Measurements from ENCODE around the gene BMPR2. TPM values are rescaled to one million over a fixed set of nuclear protein-coding genes. Genes with fewer than 3 reads are reported as not detected.

Gene BMPR2
- total RNA-seq, 1 experiment from 2014 or later: 10.0 TPM

DNA sequence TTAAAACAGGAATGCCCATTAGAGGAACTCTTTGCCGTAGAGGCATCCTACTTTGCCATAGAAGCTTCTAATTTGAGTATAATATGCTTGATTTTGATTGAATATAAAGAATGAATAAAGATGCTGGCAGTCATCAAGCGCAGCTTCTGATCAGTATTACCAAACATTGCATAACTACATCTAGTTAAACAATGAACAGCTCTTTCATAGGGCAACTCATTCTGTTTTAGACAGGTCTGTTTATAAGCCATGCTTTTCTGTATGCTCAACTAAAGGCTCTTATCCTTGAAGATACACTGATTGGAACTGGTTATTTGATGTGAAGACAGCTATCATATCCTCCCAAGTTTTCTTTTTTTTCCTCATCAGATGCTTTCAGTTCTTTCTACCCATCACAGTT, 136.0 kb downstream of the BMPR2 start:
- BruUV-seq (replicated peaks): no TSS peak
- Histone ChIP-seq H3K27me3 (ENCODE audit: low read length) (no peaks in the 10 kb centered on the region), H3K9ac (ENCODE audit: low read length) (no peak overlapping the region), H3K4me1 (ENCODE audit: insufficient read depth, low read length) (no peaks in the 10 kb centered on the region), H3F3A (ENCODE audit: low read length, unreplicated experiment) (no peaks in the 10 kb centered on the region), H3K9me3 (ENCODE audit: low read length) (no peaks in the 10 kb centered on the region), H3K27ac (ENCODE audit: low read length) (no peak overlapping the region), H4K20me1 (ENCODE audit: low read length) (no peaks in the 10 kb centered on the region), H3K9me2 (replicated peaks; ENCODE audit: low read length) (no peaks in the 10 kb centered on the region), H2AFZ (ENCODE audit: low read length) (no peak overlapping the region), H3K36me3 (ENCODE audit: low read depth, low read length) (no peaks in the 10 kb centered on the region), H3K4me3 (ENCODE audit: low read length) (no peak overlapping the region), H3K79me2 (ENCODE audit: low read length) (no peaks in the 10 kb centered on the region), H3K4me2 (ENCODE audit: low read length) (no peak overlapping the region)
- POLR2A ChIA-PET (ENCODE audit: unreplicated experiment): no interaction called here
- no peak for ATAC-seq
- no peak for TF ChIP-seq EZH2phosphoT487 (IDR thresholded peaks at IDR 0.05; ENCODE audit: borderline replicate concordance, low read length)
- TF ChIP-seq, protein P1, sequence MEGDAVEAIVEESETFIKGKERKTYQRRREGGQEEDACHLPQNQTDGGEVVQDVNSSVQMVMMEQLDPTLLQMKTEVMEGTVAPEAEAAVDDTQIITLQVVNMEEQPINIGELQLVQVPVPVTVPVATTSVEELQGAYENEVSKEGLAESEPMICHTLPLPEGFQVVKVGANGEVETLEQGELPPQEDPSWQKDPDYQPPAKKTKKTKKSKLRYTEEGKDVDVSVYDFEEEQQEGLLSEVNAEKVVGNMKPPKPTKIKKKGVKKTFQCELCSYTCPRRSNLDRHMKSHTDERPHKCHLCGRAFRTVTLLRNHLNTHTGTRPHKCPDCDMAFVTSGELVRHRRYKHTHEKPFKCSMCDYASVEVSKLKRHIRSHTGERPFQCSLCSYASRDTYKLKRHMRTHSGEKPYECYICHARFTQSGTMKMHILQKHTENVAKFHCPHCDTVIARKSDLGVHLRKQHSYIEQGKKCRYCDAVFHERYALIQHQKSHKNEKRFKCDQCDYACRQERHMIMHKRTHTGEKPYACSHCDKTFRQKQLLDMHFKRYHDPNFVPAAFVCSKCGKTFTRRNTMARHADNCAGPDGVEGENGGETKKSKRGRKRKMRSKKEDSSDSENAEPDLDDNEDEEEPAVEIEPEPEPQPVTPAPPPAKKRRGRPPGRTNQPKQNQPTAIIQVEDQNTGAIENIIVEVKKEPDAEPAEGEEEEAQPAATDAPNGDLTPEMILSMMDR (conservative IDR thresholded peaks at IDR 0.05; ENCODE audit: low read depth, low read length): no peak
- no peak for TF ChIP-seq EZH2 (IDR thresholded peaks at IDR 0.05; ENCODE audit: low read length, unreplicated experiment)
- intact Hi-C loops (cut with micrococcal nuclease): no loop called here
- CTCF ChIA-PET: no interaction called here
- DNase-seq: no peak

DNA sequence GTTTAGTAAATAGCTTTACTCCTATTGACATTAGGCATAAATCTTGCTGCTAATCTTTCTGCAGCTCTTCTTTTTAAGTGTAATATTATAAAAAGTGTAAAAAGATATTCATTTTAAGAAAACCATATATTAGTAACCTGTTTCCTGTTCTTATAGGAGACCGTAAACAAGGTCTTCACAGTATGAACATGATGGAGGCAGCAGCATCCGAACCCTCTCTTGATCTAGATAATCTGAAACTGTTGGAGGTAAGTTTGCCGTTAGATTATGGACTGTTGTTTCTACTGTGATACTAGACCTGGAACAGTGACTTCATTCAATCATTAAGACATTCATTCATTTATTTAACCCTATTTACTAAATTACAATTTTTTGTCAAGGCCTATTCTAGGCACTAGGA, 138.6 kb downstream of the BMPR2 start:
- no TSS peak for BruUV-seq (replicated peaks)
- TF ChIP-seq, protein P1 (conservative IDR thresholded peaks at IDR 0.05; ENCODE audit: low read depth, low read length): no peak
- TF ChIP-seq EZH2 (IDR thresholded peaks at IDR 0.05; ENCODE audit: low read length, unreplicated experiment) (no peak), EZH2phosphoT487 (IDR thresholded peaks at IDR 0.05; ENCODE audit: borderline replicate concordance, low read length) (no peak)

DNA sequence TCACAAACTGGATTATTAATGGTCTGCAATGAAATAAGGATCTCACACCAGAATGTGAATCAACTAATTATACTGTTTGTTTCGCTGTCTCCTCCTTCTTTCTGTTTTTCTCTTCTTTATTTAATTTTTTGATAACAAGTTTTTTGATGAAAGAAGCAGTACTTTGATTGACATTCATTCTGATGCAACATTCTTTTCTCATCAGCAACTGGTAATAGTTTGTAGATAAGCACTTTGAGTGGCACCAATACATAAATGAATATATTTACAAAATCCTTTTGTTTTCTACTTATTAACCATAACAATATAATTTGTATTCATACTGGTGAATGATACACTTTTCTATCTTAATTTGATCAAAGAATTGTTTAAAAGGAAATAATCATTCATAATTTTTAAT, 143.3 kb downstream of the BMPR2 start:
- ATAC-seq (no peak), DNase-seq (no peak)
- H3F3A ChIP-seq (ENCODE audit: low read length, unreplicated experiment): no peaks in the 10 kb centered on the region
- no peaks in the 10 kb centered on the region for H3K79me2 ChIP-seq (ENCODE audit: low read length)
- no peaks in the 10 kb centered on the region for H3K27me3 ChIP-seq (ENCODE audit: low read length)
- H3K27ac ChIP-seq (ENCODE audit: low read length): no peak overlapping the region
- no peaks in the 10 kb centered on the region for H3K4me1 ChIP-seq (ENCODE audit: insufficient read depth, low read length)
- H3K4me3 ChIP-seq (ENCODE audit: low read length): no peak overlapping the region
- ChIA-PET POLR2A (ENCODE audit: unreplicated experiment) (no interaction called here), CTCF (no interaction called here)
- H3K4me2 ChIP-seq (ENCODE audit: low read length): no peak overlapping the region
- no peaks in the 10 kb centered on the region for H3K36me3 ChIP-seq (ENCODE audit: low read depth, low read length)
- no TSS peak for BruUV-seq (replicated peaks)
- intact Hi-C loops (cut with micrococcal nuclease): no loop called here
- no peaks in the 10 kb centered on the region for H4K20me1 ChIP-seq (ENCODE audit: low read length)
- TF ChIP-seq EZH2phosphoT487 (IDR thresholded peaks at IDR 0.05; ENCODE audit: borderline replicate concordance, low read length): no peak
- no peak overlapping the region for H2AFZ ChIP-seq (ENCODE audit: low read length)
- H3K9ac ChIP-seq (ENCODE audit: low read length): no peak overlapping the region
- H3K9me2 ChIP-seq (replicated peaks; ENCODE audit: low read length): no peaks in the 10 kb centered on the region
- H3K9me3 ChIP-seq (ENCODE audit: low read length): no peaks in the 10 kb centered on the region

More for the DNA sequence above, 138.6 kb downstream of the BMPR2 start:
- ATAC-seq: no peak
- ChIA-PET CTCF (no interaction called here), POLR2A (ENCODE audit: unreplicated experiment) (no interaction called here)
- Histone ChIP-seq H3K79me2 (ENCODE audit: low read length) (no peaks in the 10 kb centered on the region), H3K4me2 (ENCODE audit: low read length) (no peak overlapping the region), H3F3A (ENCODE audit: low read length, unreplicated experiment) (no peaks in the 10 kb centered on the region), H3K4me3 (ENCODE audit: low read length) (no peak overlapping the region), H3K27ac (ENCODE audit: low read length) (no peak overlapping the region), H2AFZ (ENCODE audit: low read length) (no peak overlapping the region), H3K9me2 (replicated peaks; ENCODE audit: low read length) (no peaks in the 10 kb centered on the region), H3K9ac (ENCODE audit: low read length) (no peak overlapping the region), H3K9me3 (ENCODE audit: low read length) (no peaks in the 10 kb centered on the region), H4K20me1 (ENCODE audit: low read length) (no peaks in the 10 kb centered on the region), H3K36me3 (ENCODE audit: low read depth, low read length) (no peaks in the 10 kb centered on the region), H3K4me1 (ENCODE audit: insufficient read depth, low read length) (no peaks in the 10 kb centered on the region), H3K27me3 (ENCODE audit: low read length) (no peaks in the 10 kb centered on the region)
- intact Hi-C loops (cut with micrococcal nuclease): no loop called here
- DNase-seq: no peak

Data from PC-3 (cell line).